Activated CD4-positive, alpha-beta memory T cell treated with anti-CD3 and anti-CD28 coated beads for 36 hours (primary cell): ENCODE data around the gene ANOS1. TPM values are rescaled to one million over a fixed set of nuclear protein-coding genes. Genes with fewer than 3 reads are reported as not detected.

ENCODE experiments used
- CTCF ChIA-PET: fragments of 350-600 bp; sonication (Branson Sonifier 250); formaldehyde crosslinking; loops from one replicate; lab custom pipeline; 2021; ENCODE audit warnings: antibody characterized with exemption, inconsistent platforms; lab: Charles Lee
- POLR2A ChIA-PET: fragments of 350-600 bp; sonication (Branson Sonifier 250); formaldehyde crosslinking; loops from one replicate; lab custom pipeline; 2021; ENCODE audit warnings: antibody characterized with exemption; lab: Charles Lee
- DNase-seq: peaks from one replicate; pipeline ENCODE4 v3.0.0-alpha.2; 2020
- H3K27ac Mint-ChIP-seq: one replicate; pipeline ENCODE4 v1.8.0; 2021; ENCODE audit warnings: mixed read lengths
- H3K27me3 Mint-ChIP-seq: one replicate; pipeline ENCODE4 v1.8.0; 2021; ENCODE audit warnings: mixed read lengths
- H3K36me3 Mint-ChIP-seq: one replicate; pipeline ENCODE4 v1.8.0; 2021; ENCODE audit warnings: mixed read lengths
- H3K4me1 Mint-ChIP-seq: one replicate; pipeline ENCODE4 v1.8.0; 2021; ENCODE audit warnings: low read depth, mixed read lengths
- H3K4me3 Mint-ChIP-seq: one replicate; pipeline ENCODE4 v1.8.0; 2021; ENCODE audit warnings: mild to moderate bottlenecking, mixed read lengths
- H3K9me3 Mint-ChIP-seq: one replicate; pipeline ENCODE4 v1.8.0; 2021; ENCODE audit warnings: mixed read lengths
- intact Hi-C: fragments of 100-400 bp; cut with micrococcal nuclease; formaldehyde crosslinking; loops from one replicate; pipeline ENCODE4 v1.15.1; 2023
- total RNA-seq, 2 experiments: library from RNA; stranded (reverse); gene quantifications; one replicate each; pipeline ENCODE4 v1.2.3, GENCODE V29; 2021

Gene ANOS1
- total RNA-seq, 2 experiments from 2014 or later: not detected

- Mint-ChIP-seq H3K27me3 (peaks cover 4% of the 10 kb centered on the region), H3K27ac (no peak overlapping the region), H3K36me3 (no peaks in the 10 kb centered on the region), H3K4me3 (no peak overlapping the region), H3K4me1 (no peaks in the 10 kb centered on the region), H3K9me3 (no peaks in the 10 kb centered on the region)
- POLR2A ChIA-PET: no interaction called here
- CTCF ChIA-PET: interaction anchor here (0.6 to 1.9 kb wide), 9 partner anchors 10 to 1381 kb away, joined by 3 to 6 read pairs (median 3); no protein-coding TSS in a partner anchor
- intact Hi-C loops: loop anchor here (1.0 kb wide), 1 partner anchor 742 kb away; no protein-coding TSS in a partner anchor
- peak; percentile 24 for DNase-seq
These were observed 6.8 kb upstream of the ANOS1 start for GRCh38 chrX:8738588-8739189.

DNA sequence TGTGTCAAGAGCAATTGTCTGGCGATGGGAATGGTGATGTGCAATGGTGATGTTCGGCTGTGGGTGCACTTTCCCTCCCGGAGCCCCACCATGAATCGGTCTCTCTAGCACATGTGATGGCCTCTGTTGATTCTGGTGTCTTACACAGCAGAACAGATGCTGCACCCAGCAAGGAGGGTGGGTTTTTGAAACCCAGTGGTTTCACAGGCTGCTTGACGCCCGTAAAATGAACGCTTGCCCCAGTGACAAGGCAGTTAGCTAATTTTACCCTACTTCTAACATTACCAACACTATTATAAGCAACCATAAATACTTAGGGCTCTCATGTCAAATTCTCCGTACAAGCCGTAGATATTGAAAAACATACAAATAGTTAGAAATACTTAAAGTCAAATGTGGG, 5.9 kb upstream of the ANOS1 start:
- Mint-ChIP-seq H3K27ac (no peak overlapping the region), H3K4me1 (no peaks in the 10 kb centered on the region), H3K36me3 (no peaks in the 10 kb centered on the region), H3K27me3 (peaks cover 8% of the 10 kb centered on the region), H3K4me3 (no peak overlapping the region), H3K9me3 (no peaks in the 10 kb centered on the region)
- intact Hi-C loops: loop anchor here (1.0 kb wide), 1 partner anchor 742 kb away; no protein-coding TSS in a partner anchor
- ChIA-PET CTCF (interaction anchor here (0.6 to 1.9 kb wide), 8 partner anchors 9 to 1382 kb away, joined by 3 to 6 read pairs (median 3); no protein-coding TSS in a partner anchor), POLR2A (no interaction called here)
- no peak for DNase-seq

- no peak overlapping the region for H3K4me3 Mint-ChIP-seq
- H3K27me3 Mint-ChIP-seq: peaks cover 11% of the 10 kb centered on the region
- H3K36me3 Mint-ChIP-seq: no peaks in the 10 kb centered on the region
- H3K9me3 Mint-ChIP-seq: no peaks in the 10 kb centered on the region
- ChIA-PET POLR2A (no interaction called here), CTCF (interaction anchor here (0.9 kb wide), 1 partner anchor 85 kb away, joined by 3 read pairs; no protein-coding TSS in a partner anchor)
- no peak overlapping the region for H3K27ac Mint-ChIP-seq
- no peak for DNase-seq
- peaks cover 3% of the 10 kb centered on the region for H3K4me1 Mint-ChIP-seq
- intact Hi-C loops: no loop called here
These were observed 952 bp downstream of the ANOS1 start for GRCh38 chrX:8730812-8731558.

DNA sequence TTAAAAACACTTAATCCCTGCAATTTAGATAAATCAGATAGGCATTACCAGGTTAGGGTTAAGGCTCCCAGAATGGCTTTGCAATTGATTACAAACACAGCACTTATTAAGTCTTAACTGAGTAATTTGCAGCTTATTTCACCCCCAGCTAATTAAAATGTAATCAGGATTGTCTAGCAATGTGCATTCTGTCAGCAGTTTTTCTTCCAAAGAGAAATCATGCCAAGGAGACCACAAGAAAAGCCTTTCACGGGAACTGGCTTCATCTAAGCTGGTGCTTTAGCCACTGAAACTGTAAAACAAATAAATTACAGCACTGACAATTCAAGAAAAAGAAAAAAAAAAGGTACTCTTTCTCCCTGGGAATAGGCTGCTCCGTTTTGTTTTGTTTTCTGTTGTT, 2.1 kb downstream of the ANOS1 start:
- H3K4me3 Mint-ChIP-seq: no peak overlapping the region
- no peaks in the 10 kb centered on the region for H3K9me3 Mint-ChIP-seq
- H3K36me3 Mint-ChIP-seq: no peaks in the 10 kb centered on the region
- H3K27me3 Mint-ChIP-seq: peaks cover 9% of the 10 kb centered on the region
- CTCF ChIA-PET: interaction anchor here (0.9 kb wide), 1 partner anchor 86 kb away, joined by 3 read pairs; no protein-coding TSS in a partner anchor
- POLR2A ChIA-PET: no interaction called here
- H3K4me1 Mint-ChIP-seq: peaks cover 3% of the 10 kb centered on the region
- no peak overlapping the region for H3K27ac Mint-ChIP-seq
- intact Hi-C loops: no loop called here
- no peak for DNase-seq

DNA sequence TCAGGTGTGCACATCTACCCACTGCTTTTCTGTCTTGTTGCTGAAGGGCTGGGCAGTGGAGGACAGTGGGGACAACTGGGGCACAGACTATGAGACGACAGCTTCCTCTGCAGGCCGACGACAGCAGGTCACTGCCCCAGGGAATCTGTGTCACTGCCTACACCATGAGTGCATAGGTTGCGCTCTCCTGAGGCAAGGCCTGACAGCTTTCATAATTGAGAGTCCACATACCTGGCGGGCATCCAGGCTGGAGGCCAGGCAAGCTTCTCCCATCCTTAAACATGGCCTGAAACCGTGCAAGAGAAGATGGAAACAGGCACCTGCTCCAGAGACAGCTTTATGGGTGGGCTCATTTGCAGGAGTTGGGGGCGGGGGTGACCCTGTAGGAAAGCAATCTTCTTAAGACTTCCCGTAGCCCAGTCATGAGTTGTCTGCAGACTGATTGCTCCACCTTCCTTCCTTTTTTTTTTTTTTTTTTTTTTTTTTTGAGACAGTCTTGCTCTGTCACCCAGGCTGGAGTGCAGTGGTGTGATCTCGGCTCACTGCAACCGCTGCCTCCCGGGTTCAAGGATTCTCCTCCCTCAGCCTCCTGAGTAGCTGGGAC, 2.9 kb downstream of the ANOS1 start:
- H3K27ac Mint-ChIP-seq: no peak overlapping the region
- no peak overlapping the region for H3K4me3 Mint-ChIP-seq
- H3K9me3 Mint-ChIP-seq: no peaks in the 10 kb centered on the region
- H3K4me1 Mint-ChIP-seq: peaks cover 3% of the 10 kb centered on the region
- ChIA-PET CTCF (interaction anchor here (1.0 kb wide), 1 partner anchor 9 kb away, joined by 5 read pairs; no protein-coding TSS in a partner anchor), POLR2A (no interaction called here)
- intact Hi-C loops: no loop called here
- H3K27me3 Mint-ChIP-seq: peaks cover 11% of the 10 kb centered on the region
- DNase-seq: no peak
- no peaks in the 10 kb centered on the region for H3K36me3 Mint-ChIP-seq

- Mint-ChIP-seq H3K27ac (no peak overlapping the region), H3K36me3 (no peaks in the 10 kb centered on the region), H3K4me1 (peaks cover 3% of the 10 kb centered on the region), H3K4me3 (no peak overlapping the region), H3K9me3 (no peaks in the 10 kb centered on the region), H3K27me3 (peaks cover 6% of the 10 kb centered on the region)
- intact Hi-C loops: no loop called here
- ChIA-PET POLR2A (no interaction called here), CTCF (no interaction called here)
- DNase-seq: no peak
These were observed 5.8 kb downstream of the ANOS1 start for GRCh38 chrX:8726031-8726652.

DNA sequence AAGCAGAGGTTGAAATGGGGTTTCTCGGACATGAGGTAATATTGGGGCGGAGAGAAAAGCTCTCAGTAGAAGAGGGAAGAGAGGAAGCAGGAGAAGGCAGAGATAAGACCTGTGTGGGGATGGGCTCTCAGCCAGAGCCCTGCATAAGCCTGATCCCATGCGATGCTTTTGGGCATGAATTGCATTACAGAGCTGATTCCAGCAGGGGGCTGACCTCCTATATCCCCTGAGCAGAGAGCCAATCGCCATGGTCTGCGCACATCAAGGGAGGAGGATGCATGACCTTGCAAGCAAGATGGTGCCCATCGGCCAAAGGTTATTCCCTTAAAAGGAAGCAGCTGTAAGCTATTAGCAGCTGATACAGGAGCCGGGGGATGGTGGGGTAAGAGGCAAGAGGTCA, 7.6 kb downstream of the ANOS1 start:
- H3K27ac Mint-ChIP-seq: no peak overlapping the region
- CTCF ChIA-PET: interaction anchor here (0.8 kb wide), 1 partner anchor 14 kb away, joined by 3 read pairs; no protein-coding TSS in a partner anchor
- no peak for DNase-seq
- H3K27me3 Mint-ChIP-seq: peaks cover 6% of the 10 kb centered on the region
- no peaks in the 10 kb centered on the region for H3K9me3 Mint-ChIP-seq
- intact Hi-C loops: no loop called here
- H3K4me3 Mint-ChIP-seq: no peak overlapping the region
- H3K36me3 Mint-ChIP-seq: no peaks in the 10 kb centered on the region
- H3K4me1 Mint-ChIP-seq: no peaks in the 10 kb centered on the region
- POLR2A ChIA-PET: interaction anchor here (0.6 kb wide), 1 partner anchor 343 kb away, joined by 3 read pairs; no protein-coding TSS in a partner anchor

DNA sequence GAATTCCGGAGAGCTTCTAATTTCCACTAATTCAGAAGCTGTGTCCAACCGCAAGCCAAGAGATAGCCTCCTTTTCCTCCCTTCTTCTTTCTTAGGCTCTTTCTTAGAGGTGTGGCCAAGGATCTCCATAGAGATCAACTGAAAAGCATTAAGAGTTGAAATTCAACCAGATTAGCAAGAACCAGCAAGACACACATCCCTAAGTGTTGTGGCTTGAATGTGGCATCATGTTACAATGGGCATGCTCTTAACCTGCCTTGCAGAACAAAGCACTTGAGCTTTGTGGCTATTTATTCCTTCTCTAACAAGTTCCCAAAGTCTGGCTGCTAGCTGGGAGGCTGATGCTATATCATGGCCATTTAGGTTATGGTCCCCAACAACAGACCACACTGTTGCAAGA, 10.4 kb downstream of the ANOS1 start:
- intact Hi-C loops: no loop called here
- H3K36me3 Mint-ChIP-seq: no peaks in the 10 kb centered on the region
- ChIA-PET CTCF (no interaction called here), POLR2A (no interaction called here)
- DNase-seq: no peak
- no peaks in the 10 kb centered on the region for H3K9me3 Mint-ChIP-seq
- H3K27ac Mint-ChIP-seq: no peak overlapping the region
- H3K4me3 Mint-ChIP-seq: no peak overlapping the region
- H3K27me3 Mint-ChIP-seq: peaks cover 6% of the 10 kb centered on the region
- no peaks in the 10 kb centered on the region for H3K4me1 Mint-ChIP-seq

- CTCF ChIA-PET: interaction anchor here (0.8 kb wide), 1 partner anchor 18 kb away, joined by 3 read pairs; no protein-coding TSS in a partner anchor
- Mint-ChIP-seq H3K27me3 (peaks cover 5% of the 10 kb centered on the region), H3K27ac (no peak overlapping the region), H3K4me3 (no peak overlapping the region), H3K9me3 (no peaks in the 10 kb centered on the region), H3K36me3 (no peaks in the 10 kb centered on the region), H3K4me1 (no peaks in the 10 kb centered on the region)
- DNase-seq: no peak
- POLR2A ChIA-PET: no interaction called here
- intact Hi-C loops: no loop called here
These were observed 11.8 kb downstream of the ANOS1 start for GRCh38 chrX:8720136-8720535.

GRCh38 chrX:8717354-8717753, 14.6 kb downstream of the ANOS1 start:
- Mint-ChIP-seq H3K36me3 (no peaks in the 10 kb centered on the region), H3K4me3 (no peak overlapping the region), H3K4me1 (no peaks in the 10 kb centered on the region), H3K9me3 (no peaks in the 10 kb centered on the region), H3K27ac (no peak overlapping the region), H3K27me3 (no peaks in the 10 kb centered on the region)
- ChIA-PET POLR2A (no interaction called here), CTCF (no interaction called here)
- DNase-seq: no peak
- intact Hi-C loops: no loop called here

GRCh38 chrX:8714164-8714563, 17.8 kb downstream of the ANOS1 start:
- POLR2A ChIA-PET: no interaction called here
- Mint-ChIP-seq H3K36me3 (no peaks in the 10 kb centered on the region), H3K9me3 (no peaks in the 10 kb centered on the region), H3K4me3 (no peak overlapping the region), H3K27me3 (no peaks in the 10 kb centered on the region), H3K4me1 (no peaks in the 10 kb centered on the region), H3K27ac (no peak overlapping the region)
- CTCF ChIA-PET: no interaction called here
- DNase-seq: no peak
- intact Hi-C loops: no loop called here

GRCh38 chrX:8711401-8711800, 20.5 kb downstream of the ANOS1 start:
- intact Hi-C loops: no loop called here
- ChIA-PET POLR2A (no interaction called here), CTCF (no interaction called here)
- Mint-ChIP-seq H3K27me3 (peaks cover 3% of the 10 kb centered on the region), H3K4me3 (no peak overlapping the region), H3K4me1 (no peaks in the 10 kb centered on the region), H3K27ac (no peak overlapping the region), H3K36me3 (no peaks in the 10 kb centered on the region), H3K9me3 (no peaks in the 10 kb centered on the region)
- no peak for DNase-seq
